GM23338 (cell line): Measurements from ENCODE around the gene PLS3. TPM values are rescaled to one million over a fixed set of nuclear protein-coding genes. Genes with fewer than 3 reads are reported as not detected.

ENCODE experiments used
- ATAC-seq: fragments of 200-7000 bp; cut with Tn5 transposase; 3 replicates; pipeline ENCODE4 v1.9.1; 2020
- DNase-seq: peaks from one replicate; pipeline ENCODE4 v3.0.0-alpha.2; 2015; ENCODE audit warnings: low spot score
- H2AFZ ChIP-seq: fragments of 200-600 bp; sonication (generic); 2 replicates; pipeline ENCODE4 v1.8.0; 2016; ENCODE audit warnings: antibody characterized with exemption, mild to moderate bottlenecking, moderate library complexity
- H3F3A ChIP-seq: fragments of 200-600 bp; sonication (generic); replicated peaks from 2 replicates; pipeline ENCODE4 v1.8.0; 2017; ENCODE audit warnings: antibody characterized with exemption, mixed run types, low read depth
- H3K27ac ChIP-seq: fragments of 200-600 bp; sonication (generic); 2 replicates; pipeline ENCODE4 v1.6.1; 2016; ENCODE audit warnings: low read depth
- H3K27me3 ChIP-seq: fragments of 200-600 bp; sonication (generic); 2 replicates; pipeline ENCODE4 v1.8.0; 2016; ENCODE audit warnings: mild to moderate bottlenecking, mixed run types, moderate library complexity; ENCODE audit not compliant: insufficient read depth
- H3K36me3 ChIP-seq: fragments of 200-600 bp; sonication (generic); 2 replicates; pipeline ENCODE4 v1.8.0; 2016; ENCODE audit warnings: mild to moderate bottlenecking; ENCODE audit not compliant: insufficient read depth
- H3K4me1 ChIP-seq: fragments of 200-600 bp; sonication (generic); 2 replicates; pipeline ENCODE4 v1.8.0; 2016; ENCODE audit warnings: mild to moderate bottlenecking, moderate library complexity; ENCODE audit not compliant: insufficient read depth
- H3K4me2 ChIP-seq: fragments of 200-600 bp; sonication (generic); 2 replicates; pipeline ENCODE4 v1.7.1; 2017; ENCODE audit warnings: mixed run types
- H3K4me3 ChIP-seq: fragments of 200-600 bp; sonication (generic); 2 replicates; pipeline ENCODE4 v1.6.1; 2016; ENCODE audit warnings: mixed run types
- H3K79me2 ChIP-seq: fragments of 200-600 bp; sonication (generic); replicated peaks from 2 replicates; pipeline ENCODE4 v1.8.0; 2017; ENCODE audit warnings: mild to moderate bottlenecking; ENCODE audit not compliant: insufficient read depth
- H3K9me2 ChIP-seq: fragments of 200-600 bp; sonication (generic); 2 replicates; pipeline ENCODE4 v1.8.0; 2017; ENCODE audit not compliant: insufficient read depth
- H4K20me1 ChIP-seq: fragments of 200-600 bp; sonication (generic); replicated peaks from 2 replicates; pipeline ENCODE4 v1.8.0; 2017; ENCODE audit warnings: mild to moderate bottlenecking; ENCODE audit not compliant: insufficient read depth
- H3K27ac Mint-ChIP-seq: 2 replicates; pipeline ENCODE4 v1.8.0; 2020; ENCODE audit warnings: inconsistent platforms, mild to moderate bottlenecking, moderate library complexity, mixed read lengths
- H3K27me3 Mint-ChIP-seq: 3 replicates; pipeline ENCODE4 v1.8.0; 2022; ENCODE audit warnings: low read depth, mild to moderate bottlenecking, moderate library complexity, mixed read lengths, inconsistent platforms; ENCODE audit not compliant: insufficient read depth, poor library complexity
- H3K36me3 Mint-ChIP-seq: 3 replicates; pipeline ENCODE4 v1.8.0; 2021; ENCODE audit warnings: low read depth, mild to moderate bottlenecking, inconsistent platforms, moderate library complexity, mixed read lengths
- H3K4me1 Mint-ChIP-seq: 3 replicates; pipeline ENCODE4 v1.8.0; 2020; ENCODE audit warnings: mild to moderate bottlenecking, inconsistent platforms, mixed read lengths
- H3K4me3 Mint-ChIP-seq: 3 replicates; pipeline ENCODE4 v1.8.0; 2021; ENCODE audit warnings: moderate library complexity, mild to moderate bottlenecking, inconsistent platforms, mixed read lengths
- H3K9me3 Mint-ChIP-seq: 3 replicates; pipeline ENCODE4 v1.8.0; 2020; ENCODE audit warnings: moderate library complexity, mild to moderate bottlenecking, inconsistent platforms, mixed read lengths
- CTCF ChIP-seq, 2 experiments: fragments of 200-600 bp in 1 of 2; sonication (generic) in 1 of 2; conservative IDR thresholded peaks; 2 replicates each; pipeline versions ENCODE4 v1.5.1 to v1.6.1; 2016 to 2017; ENCODE audit warnings: antibody characterized with exemption in 2 of 2, low read depth in 2 of 2, mild to moderate bottlenecking in 2 of 2, moderate library complexity in 1 of 2
- EZH2 ChIP-seq: fragments of 200-600 bp; sonication (generic); IDR thresholded peaks from one replicate; pipeline ENCODE4 v1.8.0; 2017; ENCODE audit warnings: antibody characterized with exemption, mild to moderate bottlenecking, low read depth; ENCODE audit not compliant: unreplicated experiment
- EZH2phosphoT487 ChIP-seq: fragments of 200-600 bp; sonication (generic); IDR thresholded peaks from one replicate; pipeline ENCODE4 v1.8.1; 2018; ENCODE audit warnings: antibody characterized with exemption; ENCODE audit not compliant: unreplicated experiment
- JUNB ChIP-seq: IDR thresholded peaks from one replicate; pipeline ENCODE4 v1.6.1; 2016; ENCODE audit warnings: antibody characterized with exemption; ENCODE audit not compliant: unreplicated experiment
- NANOG ChIP-seq: IDR thresholded peaks from 2 replicates; pipeline ENCODE4 v1.6.1; 2016; ENCODE audit warnings: antibody characterized with exemption, borderline replicate concordance
- POLR2AphosphoS5 ChIP-seq: IDR thresholded peaks from 2 replicates; pipeline ENCODE4 v1.6.1; 2016; ENCODE audit warnings: antibody characterized with exemption, low read depth
- STAT1 ChIP-seq: IDR thresholded peaks from one replicate; pipeline ENCODE4 v1.6.1; 2016; ENCODE audit warnings: antibody characterized with exemption; ENCODE audit not compliant: unreplicated experiment
- ZNF114 ChIP-seq: fragments of 250-450 bp; sonication (Bioruptor Pico); IDR thresholded peaks from 2 replicates; pipeline ENCODE4 v1.5.0; 2020; ENCODE audit warnings: mild to moderate bottlenecking, moderate library complexity
- ZNF331 ChIP-seq: fragments of 250-450 bp; sonication (Bioruptor Pico); IDR thresholded peaks from 2 replicates; pipeline ENCODE4 v1.5.0; 2020; ENCODE audit warnings: low read depth, mild to moderate bottlenecking, moderate library complexity
- polyA plus RNA-seq: library from polyadenylated mRNA; unstranded; fragments of >200 nt; fragmentation: Nextera tagmentation; extraction: Ambion mirVana; gene quantifications from 2 replicates; pipeline ENCODE4 v1.2.1, GENCODE V29; 2016
- total RNA-seq: library from RNA; depleted of rRNA; stranded (reverse); fragments of >200 nt; shearing (Covaris generic); gene quantifications from 2 replicates; pipeline ENCODE4 v1.2.3, GENCODE V29; 2014
- TF ChIP-seq, protein P1 (sequence below): fragments of 250-450 bp; sonication (Bioruptor Pico); IDR thresholded peaks from 2 replicates; pipeline ENCODE4 v1.5.0; 2020; ENCODE audit warnings: mild to moderate bottlenecking, moderate library complexity
- TF ChIP-seq, protein P2 (sequence below): IDR thresholded peaks from one replicate; pipeline ENCODE4 v1.6.1; 2018; ENCODE audit warnings: antibody characterized with exemption; ENCODE audit not compliant: unreplicated experiment

PLS3 gene
- total and polyA plus RNA-seq, 2 experiments from 2014 or later: 81.6 to 128 TPM

DNA sequence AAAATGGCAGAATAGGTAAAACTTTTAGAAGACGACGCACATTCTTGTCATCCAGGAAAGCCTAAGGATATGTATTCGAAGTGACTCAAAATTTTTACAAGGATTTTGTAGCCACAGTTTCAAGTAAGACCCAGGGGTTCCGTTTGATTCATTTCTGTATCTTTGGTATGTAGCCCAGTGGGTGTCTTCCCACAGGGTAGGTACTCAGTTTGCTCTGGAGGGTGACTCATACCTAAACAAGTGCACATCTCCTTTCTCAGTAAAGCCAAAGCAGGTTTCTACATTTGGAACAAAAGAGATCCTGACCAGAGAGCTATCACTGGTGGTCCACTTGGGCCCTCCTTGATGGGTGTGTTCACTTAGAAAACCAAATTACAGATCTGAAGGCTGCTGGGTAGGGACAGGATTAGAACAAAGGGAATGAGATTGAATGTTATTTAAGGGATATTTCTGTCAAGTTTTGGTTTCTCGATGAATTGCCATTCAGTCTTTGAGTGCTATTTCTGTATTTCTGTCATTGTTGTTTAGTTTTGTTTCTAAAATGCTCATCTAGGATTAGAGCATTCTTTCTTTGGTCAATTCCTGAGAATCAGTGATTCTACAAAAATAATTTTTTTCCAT is 56.1 kb downstream of the PLS3 start (continued):
- TF ChIP-seq, protein P1, sequence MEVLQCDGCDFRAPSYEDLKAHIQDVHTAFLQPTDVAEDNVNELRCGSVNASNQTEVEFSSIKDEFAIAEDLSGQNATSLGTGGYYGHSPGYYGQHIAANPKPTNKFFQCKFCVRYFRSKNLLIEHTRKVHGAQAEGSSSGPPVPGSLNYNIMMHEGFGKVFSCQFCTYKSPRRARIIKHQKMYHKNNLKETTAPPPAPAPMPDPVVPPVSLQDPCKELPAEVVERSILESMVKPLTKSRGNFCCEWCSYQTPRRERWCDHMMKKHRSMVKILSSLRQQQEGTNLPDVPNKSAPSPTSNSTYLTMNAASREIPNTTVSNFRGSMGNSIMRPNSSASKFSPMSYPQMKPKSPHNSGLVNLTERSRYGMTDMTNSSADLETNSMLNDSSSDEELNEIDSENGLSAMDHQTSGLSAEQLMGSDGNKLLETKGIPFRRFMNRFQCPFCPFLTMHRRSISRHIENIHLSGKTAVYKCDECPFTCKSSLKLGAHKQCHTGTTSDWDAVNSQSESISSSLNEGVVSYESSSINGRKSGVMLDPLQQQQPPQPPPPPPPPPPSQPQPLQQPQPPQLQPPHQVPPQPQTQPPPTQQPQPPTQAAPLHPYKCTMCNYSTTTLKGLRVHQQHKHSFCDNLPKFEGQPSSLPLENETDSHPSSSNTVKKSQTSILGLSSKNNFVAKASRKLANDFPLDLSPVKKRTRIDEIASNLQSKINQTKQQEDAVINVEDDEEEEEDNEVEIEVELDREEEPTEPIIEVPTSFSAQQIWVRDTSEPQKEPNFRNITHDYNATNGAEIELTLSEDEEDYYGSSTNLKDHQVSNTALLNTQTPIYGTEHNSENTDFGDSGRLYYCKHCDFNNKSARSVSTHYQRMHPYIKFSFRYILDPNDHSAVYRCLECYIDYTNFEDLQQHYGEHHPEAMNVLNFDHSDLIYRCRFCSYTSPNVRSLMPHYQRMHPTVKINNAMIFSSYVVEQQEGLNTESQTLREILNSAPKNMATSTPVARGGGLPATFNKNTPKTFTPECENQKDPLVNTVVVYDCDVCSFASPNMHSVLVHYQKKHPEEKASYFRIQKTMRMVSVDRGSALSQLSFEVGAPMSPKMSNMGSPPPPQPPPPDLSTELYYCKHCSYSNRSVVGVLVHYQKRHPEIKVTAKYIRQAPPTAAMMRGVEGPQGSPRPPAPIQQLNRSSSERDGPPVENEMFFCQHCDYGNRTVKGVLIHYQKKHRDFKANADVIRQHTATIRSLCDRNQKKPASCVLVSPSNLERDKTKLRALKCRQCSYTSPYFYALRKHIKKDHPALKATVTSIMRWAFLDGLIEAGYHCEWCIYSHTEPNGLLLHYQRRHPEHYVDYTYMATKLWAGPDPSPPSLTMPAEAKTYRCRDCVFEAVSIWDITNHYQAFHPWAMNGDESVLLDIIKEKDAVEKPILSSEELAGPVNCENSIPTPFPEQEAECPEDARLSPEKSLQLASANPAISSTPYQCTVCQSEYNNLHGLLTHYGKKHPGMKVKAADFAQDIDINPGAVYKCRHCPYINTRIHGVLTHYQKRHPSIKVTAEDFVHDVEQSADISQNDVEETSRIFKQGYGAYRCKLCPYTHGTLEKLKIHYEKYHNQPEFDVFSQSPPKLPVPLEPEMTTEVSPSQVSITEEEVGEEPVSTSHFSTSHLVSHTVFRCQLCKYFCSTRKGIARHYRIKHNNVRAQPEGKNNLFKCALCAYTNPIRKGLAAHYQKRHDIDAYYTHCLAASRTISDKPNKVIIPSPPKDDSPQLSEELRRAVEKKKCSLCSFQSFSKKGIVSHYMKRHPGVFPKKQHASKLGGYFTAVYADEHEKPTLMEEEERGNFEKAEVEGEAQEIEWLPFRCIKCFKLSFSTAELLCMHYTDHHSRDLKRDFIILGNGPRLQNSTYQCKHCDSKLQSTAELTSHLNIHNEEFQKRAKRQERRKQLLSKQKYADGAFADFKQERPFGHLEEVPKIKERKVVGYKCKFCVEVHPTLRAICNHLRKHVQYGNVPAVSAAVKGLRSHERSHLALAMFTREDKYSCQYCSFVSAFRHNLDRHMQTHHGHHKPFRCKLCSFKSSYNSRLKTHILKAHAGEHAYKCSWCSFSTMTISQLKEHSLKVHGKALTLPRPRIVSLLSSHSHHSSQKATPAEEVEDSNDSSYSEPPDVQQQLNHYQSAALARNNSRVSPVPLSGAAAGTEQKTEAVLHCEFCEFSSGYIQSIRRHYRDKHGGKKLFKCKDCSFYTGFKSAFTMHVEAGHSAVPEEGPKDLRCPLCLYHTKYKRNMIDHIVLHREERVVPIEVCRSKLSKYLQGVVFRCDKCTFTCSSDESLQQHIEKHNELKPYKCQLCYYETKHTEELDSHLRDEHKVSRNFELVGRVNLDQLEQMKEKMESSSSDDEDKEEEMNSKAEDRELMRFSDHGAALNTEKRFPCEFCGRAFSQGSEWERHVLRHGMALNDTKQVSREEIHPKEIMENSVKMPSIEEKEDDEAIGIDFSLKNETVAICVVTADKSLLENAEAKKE: no peak
- TF ChIP-seq NANOG (no peak), EZH2phosphoT487 (no peak)

- no peak overlapping the region for H3K4me3 Mint-ChIP-seq
- ATAC-seq: no peak
- peaks cover 3% of the 10 kb centered on the region for H3K27me3 Mint-ChIP-seq
- DNase-seq: no peak
- H3F3A ChIP-seq: no peaks in the 10 kb centered on the region
- 0 out of 2 replicates have a peak overlapping the region, but pooled peaks have one; percentile 32 for H3K27ac ChIP-seq
- no peak overlapping the region for H3K27ac Mint-ChIP-seq
- no peaks in the 10 kb centered on the region; the same call in 2 of the 3 replicates for H3K9me3 Mint-ChIP-seq
- H3K4me3 ChIP-seq: no peak overlapping the region
- no peak overlapping the region for H3K4me2 ChIP-seq
- no peaks in the 10 kb centered on the region for H3K36me3 ChIP-seq
- H3K36me3 Mint-ChIP-seq: peaks cover 3% of the 10 kb centered on the region; the same call in 2 of the 3 replicates
- no peaks in the 10 kb centered on the region for H3K9me2 ChIP-seq
- H3K4me1 ChIP-seq: peaks cover 10% of the 10 kb centered on the region; the same call in 1 of the 2 replicates
- H3K27me3 ChIP-seq: no peaks in the 10 kb centered on the region
- no peak overlapping the region for H2AFZ ChIP-seq
- H3K79me2 ChIP-seq: peaks cover 9% of the 10 kb centered on the region
- H3K4me1 Mint-ChIP-seq: peaks cover 15% of the 10 kb centered on the region; the same call in 2 of the 3 replicates
- no peaks in the 10 kb centered on the region for H4K20me1 ChIP-seq
- TF ChIP-seq POLR2AphosphoS5 (no peak), EZH2phosphoT487 (no peak), CTCF (conservative IDR thresholded peaks at IDR 0.05; ENCODE audit: low read depth in 2 of 2) (no peak), JUNB (no peak), NANOG (no peak), ZNF331 (no peak), EZH2 (no peak), ZNF114 (CRISPR knock-in tag) (no peak), STAT1 (no peak)
- TF ChIP-seq, protein P2, sequence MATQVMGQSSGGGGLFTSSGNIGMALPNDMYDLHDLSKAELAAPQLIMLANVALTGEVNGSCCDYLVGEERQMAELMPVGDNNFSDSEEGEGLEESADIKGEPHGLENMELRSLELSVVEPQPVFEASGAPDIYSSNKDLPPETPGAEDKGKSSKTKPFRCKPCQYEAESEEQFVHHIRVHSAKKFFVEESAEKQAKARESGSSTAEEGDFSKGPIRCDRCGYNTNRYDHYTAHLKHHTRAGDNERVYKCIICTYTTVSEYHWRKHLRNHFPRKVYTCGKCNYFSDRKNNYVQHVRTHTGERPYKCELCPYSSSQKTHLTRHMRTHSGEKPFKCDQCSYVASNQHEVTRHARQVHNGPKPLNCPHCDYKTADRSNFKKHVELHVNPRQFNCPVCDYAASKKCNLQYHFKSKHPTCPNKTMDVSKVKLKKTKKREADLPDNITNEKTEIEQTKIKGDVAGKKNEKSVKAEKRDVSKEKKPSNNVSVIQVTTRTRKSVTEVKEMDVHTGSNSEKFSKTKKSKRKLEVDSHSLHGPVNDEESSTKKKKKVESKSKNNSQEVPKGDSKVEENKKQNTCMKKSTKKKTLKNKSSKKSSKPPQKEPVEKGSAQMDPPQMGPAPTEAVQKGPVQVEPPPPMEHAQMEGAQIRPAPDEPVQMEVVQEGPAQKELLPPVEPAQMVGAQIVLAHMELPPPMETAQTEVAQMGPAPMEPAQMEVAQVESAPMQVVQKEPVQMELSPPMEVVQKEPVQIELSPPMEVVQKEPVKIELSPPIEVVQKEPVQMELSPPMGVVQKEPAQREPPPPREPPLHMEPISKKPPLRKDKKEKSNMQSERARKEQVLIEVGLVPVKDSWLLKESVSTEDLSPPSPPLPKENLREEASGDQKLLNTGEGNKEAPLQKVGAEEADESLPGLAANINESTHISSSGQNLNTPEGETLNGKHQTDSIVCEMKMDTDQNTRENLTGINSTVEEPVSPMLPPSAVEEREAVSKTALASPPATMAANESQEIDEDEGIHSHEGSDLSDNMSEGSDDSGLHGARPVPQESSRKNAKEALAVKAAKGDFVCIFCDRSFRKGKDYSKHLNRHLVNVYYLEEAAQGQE: no peak
Measured at GRCh38 chrX:115622534-115622933, 61.6 kb downstream of the PLS3 start.
